Left kidney (tissue), 2 donors: ENCODE data around the gene NTRK1. TPM values are rescaled to one million over a fixed set of nuclear protein-coding genes. Genes with fewer than 3 reads are reported as not detected.

ENCODE experiments used
- DNase-seq: peaks from one replicate; pipeline ENCODE4 v3.0.0-alpha.2; 2013
- polyA plus RNA-seq: library from polyadenylated mRNA; unstranded; fragments of 120-200 nt; gene quantifications from one replicate; pipeline ENCODE4 v1.2.1, GENCODE V29; 2013; ENCODE audit not compliant: insufficient read length

The NTRK1 gene
- polyA plus RNA-seq, 1 donor, result 1.2 TPM

GRCh38 chr1:156898161-156898566 is 37.5 kb downstream of the NTRK1 start:
- no peak for DNase-seq

DNA sequence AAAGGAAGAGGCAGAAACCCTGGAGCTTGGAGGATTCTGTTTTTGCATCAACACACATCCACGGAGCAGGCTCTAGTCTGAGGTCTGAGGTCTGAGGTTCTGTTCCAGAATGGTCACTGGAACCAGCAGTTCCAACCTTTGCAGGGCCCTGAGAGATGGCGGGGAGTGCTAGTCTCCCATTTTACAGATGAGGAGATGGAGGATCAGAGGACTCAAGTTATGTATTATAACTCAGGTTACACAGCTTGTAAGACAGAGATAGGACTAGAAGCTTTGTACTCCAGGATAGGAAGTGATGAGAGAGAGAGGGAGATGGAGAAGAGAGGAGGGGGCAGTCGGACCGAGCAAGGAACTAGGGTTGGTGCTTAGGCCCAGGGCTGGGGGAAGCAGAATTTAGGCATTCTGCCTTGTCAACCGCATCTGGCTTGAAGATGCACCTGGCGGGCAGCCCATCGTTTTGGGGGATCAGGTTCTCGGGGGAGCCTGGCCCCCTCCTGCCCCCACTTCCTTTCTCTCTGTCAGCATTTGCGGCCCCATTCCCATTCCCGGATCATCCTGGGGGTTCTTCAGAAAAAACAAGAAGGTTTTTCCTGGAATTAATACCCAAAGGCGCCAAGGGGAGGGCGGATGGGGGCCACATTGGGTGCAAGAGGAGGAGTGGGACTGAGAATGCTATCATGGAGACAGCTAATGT is 38.5 kb downstream of the NTRK1 start:
- no peak for DNase-seq

- DNase-seq, result no peak
These were observed 39.5 kb downstream of the NTRK1 start for GRCh38 chr1:156899956-156900718.

DNA sequence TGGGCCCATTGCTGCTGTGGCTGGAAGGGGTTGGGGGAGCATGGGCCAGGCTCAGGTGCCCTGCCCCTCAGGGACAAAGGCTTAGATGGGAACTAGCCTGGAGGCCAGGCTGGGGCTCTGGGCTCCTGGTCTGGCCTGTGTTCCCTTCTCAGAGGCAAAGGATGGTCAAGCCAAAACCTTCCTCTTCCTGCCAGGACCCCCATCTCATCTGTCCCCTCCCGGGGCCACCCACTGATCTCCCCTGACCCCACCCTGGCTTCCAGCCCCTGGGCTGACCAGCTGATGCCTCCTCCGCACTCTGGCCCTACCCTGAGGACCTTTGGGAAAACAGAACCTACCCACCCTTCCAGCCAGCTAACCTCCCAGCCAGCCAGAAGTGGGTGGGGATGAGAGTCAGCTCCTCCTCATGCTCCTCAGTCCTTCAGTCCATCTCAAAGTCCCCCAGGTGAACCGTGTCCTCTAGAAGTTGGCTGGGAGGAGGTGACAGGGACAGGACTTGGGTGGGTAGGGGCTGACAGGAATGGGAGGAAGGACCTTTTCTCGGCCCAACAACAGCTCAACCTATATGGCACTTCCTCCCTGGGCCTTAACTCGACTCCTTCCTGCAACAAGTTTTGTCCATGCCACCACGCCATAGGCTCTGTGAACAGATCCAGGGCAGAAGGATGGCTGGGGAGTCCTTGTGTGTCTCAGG is 40.4 kb downstream of the NTRK1 start:
- DNase-seq, result no peak

DNA sequence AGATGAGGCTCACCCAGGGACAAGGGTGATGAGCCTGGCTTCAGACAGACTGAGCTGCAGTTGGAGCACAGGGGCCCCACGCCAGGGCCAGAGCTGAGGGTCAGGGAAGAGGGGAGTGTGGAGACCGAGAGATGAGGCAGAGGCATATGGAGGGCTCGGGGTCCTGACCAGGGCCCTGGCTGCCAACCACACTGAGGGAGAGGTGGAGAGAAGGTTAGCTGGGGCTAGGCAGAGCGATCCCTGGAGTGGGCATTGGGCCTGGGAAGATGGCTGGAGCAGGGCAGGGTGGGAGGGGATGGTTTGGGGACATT is 40.9 kb downstream of the NTRK1 start:
- DNase-seq, result no peak

GRCh38 chr1:156901966-156902915 is 41.6 kb downstream of the NTRK1 start:
- DNase-seq, result no peak

DNA sequence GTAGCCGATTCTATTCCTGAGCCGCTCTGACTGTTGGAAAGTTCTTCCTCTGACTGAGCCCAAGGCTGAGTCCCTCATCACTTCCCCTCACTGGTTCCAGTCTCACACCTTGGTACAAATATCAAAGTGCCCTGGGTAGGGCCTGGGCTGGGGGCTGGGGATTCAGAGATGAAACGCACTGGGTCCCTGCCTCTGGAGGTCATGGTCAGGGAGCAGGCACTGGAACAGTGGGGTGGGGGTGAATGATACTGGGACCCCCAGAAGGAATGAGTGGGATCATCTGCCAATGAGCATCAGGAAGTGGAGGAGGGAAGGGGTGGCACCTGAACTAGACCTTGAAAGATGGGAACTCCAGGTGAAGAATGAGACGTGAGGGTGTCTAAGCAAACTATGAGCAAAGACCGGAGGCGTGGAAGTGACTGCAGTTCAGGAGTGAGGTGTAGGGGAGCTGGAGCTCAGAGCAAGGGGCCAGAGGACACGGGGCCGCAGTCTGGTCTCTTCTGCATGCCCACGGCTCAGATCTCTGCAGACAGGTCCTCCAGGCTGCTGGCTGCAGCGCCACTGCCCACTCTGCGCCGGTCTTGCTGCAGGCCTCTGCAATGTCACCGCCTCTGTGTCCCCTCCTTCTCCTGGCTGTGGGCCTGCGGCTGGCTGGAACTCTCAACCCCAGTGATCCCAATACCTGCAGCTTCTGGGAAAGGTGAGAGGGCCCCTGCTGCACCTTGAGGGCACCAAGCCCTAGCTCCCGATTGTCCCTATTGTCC is 42.8 kb downstream of the NTRK1 start:
- DNase-seq, result no peak

GRCh38 chr1:156904187-156904959 is 43.7 kb downstream of the NTRK1 start:
- no peak for DNase-seq

GRCh38 chr1:156905176-156905575 is 44.5 kb downstream of the NTRK1 start:
- DNase-seq, result no peak

- no peak for DNase-seq
These were observed 45.0 kb downstream of the NTRK1 start for GRCh38 chr1:156905651-156906050.

DNA sequence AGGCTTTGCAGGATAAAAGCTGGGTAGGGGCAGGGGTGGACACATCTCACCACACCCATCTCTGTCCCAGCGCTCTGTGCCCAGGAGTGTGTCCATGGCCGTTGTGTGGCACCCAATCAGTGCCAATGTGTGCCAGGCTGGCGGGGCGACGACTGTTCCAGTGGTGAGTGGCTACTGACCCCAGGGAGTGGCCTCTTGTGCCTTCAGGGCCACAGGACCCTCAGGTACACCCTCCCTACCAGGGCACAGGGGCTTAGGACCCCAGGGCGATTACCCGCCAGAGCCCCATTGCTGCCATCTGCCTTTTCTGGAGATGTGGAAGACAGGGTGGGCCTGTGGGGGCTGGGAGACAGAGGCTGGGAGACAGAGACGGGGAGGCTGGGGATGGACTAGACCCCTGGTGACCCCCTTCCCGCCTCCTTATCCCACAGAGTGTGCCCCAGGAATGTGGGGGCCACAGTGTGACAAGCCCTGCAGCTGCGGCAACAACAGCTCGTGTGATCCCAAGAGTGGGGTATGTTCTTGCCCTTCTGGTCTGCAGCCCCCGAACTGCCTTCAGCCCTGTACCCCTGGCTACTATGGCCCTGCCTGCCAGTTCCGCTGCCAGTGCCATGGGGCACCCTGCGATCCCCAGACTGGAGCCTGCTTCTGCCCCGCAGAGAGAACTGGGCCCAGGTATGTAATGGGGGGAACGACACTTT is 45.7 kb downstream of the NTRK1 start:
- DNase-seq, result no peak

- DNase-seq, result no peak
These were observed 47.9 kb downstream of the NTRK1 start for GRCh38 chr1:156908541-156908940.

DNA sequence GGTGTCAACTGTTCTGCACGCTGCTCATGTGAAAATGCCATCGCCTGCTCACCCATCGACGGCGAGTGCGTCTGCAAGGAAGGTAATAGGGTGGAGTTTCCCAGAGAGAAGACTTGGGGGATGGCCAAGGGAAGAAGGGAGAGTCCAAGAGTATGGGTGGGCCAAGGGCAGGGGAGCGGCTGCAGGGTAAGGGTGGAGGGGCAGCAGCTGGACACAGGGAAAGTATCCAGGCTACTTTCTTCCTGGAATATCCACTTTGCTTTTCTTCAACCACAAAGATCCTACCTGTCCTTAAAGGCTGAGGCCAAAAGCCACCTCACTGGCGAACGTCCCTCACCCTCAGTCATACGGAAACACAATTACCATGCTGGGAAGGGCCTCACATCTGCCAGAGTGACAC is 48.3 kb downstream of the NTRK1 start:
- no peak for DNase-seq

GRCh38 chr1:156909671-156910070 is 49.0 kb downstream of the NTRK1 start:
- no peak for DNase-seq

- no peak for DNase-seq
These were observed 49.7 kb downstream of the NTRK1 start for GRCh38 chr1:156910309-156910782.

DNA sequence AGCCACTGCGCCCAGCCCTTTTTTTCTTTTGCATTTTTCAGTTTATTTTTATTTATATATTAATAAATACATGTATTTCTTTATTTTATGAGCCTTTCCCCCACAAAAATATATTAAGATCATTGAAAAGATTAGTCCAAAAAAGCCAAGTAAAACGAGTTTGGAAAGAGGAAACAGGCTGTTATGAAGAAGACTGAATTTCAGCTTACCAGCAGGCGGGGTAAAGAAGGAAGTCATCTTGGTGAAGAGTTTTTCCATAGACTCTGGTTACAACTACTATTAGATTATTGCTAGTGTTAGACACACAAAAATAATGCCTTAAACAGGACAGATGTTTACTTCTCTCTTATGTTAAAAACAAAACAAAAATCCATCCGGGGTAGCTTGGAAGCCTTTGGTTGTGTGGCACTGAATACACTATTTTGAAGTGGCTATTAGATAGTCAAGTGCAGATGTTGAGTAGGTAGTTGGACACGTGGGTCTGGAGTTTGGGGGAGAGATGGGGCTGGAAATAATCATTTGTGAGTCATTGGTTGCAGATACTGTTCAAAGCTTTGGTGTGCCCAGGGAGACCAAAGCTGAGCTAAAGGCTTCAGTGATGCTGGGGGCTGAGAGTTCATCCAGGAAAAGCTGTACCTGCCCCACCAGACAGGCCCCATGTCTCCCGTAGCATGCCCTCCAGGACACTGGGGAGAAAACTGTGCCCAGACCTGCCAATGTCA is 51.1 kb downstream of the NTRK1 start:
- DNase-seq, result no peak

DNA sequence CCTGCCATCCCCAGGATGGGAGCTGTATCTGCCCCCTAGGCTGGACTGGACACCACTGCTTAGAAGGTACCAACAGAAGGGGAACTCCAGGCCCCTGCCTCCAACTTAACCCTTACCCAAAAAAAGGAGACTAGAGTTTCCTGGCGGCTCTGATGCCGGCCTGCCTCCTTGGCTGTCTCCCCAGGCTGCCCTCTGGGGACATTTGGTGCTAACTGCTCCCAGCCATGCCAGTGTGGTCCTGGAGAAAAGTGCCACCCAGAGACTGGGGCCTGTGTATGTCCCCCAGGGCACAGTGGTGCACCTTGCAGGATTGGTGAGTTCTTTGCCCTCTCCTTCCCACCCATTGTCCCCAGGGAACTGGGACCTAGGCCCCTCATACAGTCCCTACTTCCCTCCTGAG is 51.6 kb downstream of the NTRK1 start:
- no peak for DNase-seq

DNA sequence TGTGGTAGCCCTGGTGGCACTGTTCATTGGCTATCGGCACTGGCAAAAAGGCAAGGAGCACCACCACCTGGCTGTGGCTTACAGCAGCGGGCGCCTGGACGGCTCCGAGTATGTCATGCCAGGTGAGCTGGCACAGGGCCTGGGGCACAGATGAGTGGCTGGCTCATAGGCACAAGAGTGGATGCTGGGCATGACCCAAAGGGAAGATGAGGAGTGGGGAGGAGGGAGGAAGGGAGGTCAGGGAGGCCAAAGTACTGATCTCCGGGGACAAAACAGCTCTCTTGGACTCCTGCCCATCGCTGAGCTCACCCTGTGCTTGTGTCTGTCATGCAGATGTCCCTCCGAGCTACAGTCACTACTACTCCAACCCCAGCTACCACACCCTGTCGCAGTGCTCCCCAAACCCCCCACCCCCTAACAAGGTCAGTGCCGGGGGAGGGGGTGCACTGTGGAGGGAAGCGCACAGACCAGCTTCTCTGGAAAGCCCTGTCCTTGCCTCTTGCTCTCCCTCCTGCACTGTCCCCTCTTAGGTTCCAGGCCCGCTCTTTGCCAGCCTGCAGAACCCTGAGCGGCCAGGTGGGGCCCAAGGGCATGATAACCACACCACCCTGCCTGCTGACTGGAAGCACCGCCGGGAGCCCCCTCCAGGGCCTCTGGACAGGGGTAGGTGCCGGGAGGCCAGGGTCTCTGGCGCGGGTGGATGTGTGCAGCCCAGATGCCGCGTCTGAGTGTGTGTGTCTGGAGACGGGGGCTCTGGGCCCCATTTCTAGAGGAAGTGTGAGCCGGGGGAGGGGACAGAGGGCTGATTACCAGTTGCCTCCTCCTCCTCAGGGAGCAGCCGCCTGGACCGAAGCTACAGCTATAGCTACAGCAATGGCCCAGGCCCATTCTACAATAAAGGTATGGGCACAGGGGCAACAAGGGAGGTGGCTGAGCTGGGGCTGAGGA is 52.5 kb downstream of the NTRK1 start:
- DNase-seq, result no peak
